Activated CD4-positive, alpha-beta T cell treated with anti-CD3 and anti-CD28 coated beads, Interleukin-2, Interleukin-4, amounts not matched to agents 100 ng/mL and 50 ng/mL, durations not matched to agents 16 hours and 8 hours (primary cell): ENCODE measurements around the gene KRTAP10-10.
"Not testable (repeated sequence)": the region's sequence is repeated elsewhere in the genome, so short reads cannot be mapped to it uniquely, and the experiment has no call there.

Experiments used
- DNase-seq: peaks from one replicate; pipeline ENCODE4 v3.0.0-alpha.2; 2020; ENCODE audit warnings: low spot score

Gene KRTAP10-10

DNA sequence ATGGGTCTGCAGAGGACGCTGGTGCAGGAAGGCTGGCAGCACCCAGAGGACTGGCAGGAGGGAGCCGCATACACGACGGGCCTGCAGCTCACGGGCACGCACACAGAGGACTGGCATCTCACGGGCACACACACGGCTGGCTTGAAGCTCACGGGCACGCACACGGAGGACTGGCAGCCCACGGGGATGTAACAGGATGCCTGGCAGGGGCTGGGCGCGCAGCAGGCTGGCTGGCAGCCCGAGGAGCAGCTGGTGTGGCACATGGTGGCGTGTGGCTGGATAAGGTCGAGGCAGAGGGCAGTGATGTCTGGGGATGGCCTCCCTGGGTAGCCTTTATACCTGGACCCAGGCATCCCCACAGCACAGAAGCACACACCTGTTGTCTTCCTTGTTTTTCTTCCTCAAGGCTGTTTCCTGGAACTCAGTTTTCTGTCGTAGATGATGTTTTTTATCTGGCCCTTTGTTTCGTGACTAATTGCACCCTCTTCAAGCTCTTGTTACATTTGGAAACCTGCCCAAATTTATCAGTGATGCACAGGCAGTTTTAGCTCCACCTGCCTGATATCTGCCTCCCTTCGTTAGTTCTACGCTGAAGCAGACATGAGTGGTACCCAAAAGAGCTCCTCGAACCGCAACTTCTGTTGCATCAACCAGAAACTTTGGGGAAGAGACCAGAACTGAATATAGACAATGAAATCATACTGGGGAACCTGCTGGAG lies 44.9 kb downstream of the KRTAP10-10 start, which contains the start of gene KRTAP12-1:
TSS of gene KRTAP12-1 (minus strand) at position 303 of the 719 bp plus-strand sequence. CDS start at position 263, 40 bp downstream.
- no peak for DNase-seq

DNA sequence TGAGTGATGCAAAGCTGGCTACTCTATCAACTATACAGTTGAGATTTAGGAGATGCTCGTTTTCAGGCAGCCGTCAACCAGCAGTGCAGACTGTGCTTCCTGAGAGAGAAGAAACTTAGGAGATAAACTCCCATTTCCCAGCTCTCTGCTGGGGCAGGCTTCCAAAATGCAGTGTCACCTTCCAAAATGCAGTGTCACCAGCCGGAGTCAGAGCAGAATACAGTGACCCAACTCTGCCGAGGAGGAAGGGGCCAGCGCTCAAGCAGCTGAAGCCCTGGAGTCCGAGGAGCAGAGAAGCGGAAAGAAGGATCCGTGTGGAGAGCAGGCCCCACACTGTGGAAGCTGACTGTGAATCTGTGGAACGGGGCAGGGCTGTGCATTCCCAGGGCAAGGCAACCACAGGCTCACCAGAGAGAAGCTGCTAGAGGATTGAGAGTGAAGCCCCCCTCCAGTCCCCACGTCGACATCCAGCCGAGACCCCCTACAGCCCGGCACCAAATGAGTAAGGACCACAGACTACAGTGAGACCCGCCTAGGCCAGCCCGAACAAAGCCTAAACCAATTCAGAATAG lies 45.5 kb downstream of the KRTAP10-10 start:
- no peak for DNase-seq

DNA sequence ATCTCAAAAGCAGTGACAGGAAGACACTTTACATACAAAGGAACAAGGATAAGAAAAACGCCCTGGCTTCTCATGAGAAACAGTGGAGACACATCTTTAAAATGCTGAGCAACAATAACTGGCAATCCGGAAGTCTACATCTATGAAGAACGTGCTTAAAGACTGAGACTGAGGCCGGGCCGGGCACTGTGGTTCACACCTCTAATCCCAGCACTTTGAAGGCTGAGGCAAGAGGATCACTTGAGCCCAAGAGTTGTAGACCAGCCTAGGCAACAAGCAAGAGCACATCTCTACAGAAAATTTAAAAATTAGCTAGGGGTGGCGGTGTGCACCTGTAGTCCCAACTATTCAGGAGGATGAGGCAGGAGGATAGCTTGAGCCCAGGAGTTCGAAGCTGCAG lies 46.9 kb downstream of the KRTAP10-10 start:
- DNase-seq = no peak

DNA sequence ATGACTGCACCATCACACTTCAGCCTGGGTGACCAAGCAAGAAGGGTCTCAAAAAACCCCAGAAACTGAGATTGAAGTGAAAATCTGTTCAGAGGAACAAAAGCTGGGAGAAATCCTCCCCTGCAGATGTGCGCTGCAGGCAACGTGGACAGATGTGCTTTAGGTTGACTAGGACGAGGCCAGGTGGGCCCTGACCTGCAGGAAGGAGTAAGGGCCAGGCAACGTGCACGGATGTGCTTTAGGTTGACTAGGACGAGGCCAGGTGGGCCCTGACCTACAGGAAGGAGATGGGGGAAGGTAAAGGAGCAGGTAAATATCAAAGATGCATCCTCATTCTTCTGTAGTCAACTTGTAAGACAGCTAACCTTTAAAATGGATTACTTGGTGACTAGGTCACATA lies 47.3 kb downstream of the KRTAP10-10 start:
- no peak for DNase-seq

DNA sequence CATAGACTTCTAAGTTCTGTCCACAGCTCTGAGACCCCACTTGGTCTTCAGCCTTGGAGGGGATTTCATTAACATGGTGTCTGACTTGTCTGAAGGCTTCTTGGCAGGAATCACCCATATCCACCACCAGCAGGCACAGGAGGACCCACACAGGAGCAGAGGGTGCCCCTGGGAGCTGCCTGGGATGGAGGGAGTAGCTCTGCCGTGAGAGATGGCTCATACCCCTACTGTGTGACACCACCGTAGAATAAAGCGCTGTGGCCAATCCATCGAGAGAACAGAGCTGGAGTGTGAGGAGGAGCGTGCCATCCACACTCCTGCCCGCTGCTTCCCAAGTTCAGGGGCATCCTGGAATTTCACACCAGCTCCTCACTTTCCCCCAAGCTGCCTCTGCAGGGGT lies 47.9 kb downstream of the KRTAP10-10 start:
- not testable (repeated sequence) for DNase-seq

DNA sequence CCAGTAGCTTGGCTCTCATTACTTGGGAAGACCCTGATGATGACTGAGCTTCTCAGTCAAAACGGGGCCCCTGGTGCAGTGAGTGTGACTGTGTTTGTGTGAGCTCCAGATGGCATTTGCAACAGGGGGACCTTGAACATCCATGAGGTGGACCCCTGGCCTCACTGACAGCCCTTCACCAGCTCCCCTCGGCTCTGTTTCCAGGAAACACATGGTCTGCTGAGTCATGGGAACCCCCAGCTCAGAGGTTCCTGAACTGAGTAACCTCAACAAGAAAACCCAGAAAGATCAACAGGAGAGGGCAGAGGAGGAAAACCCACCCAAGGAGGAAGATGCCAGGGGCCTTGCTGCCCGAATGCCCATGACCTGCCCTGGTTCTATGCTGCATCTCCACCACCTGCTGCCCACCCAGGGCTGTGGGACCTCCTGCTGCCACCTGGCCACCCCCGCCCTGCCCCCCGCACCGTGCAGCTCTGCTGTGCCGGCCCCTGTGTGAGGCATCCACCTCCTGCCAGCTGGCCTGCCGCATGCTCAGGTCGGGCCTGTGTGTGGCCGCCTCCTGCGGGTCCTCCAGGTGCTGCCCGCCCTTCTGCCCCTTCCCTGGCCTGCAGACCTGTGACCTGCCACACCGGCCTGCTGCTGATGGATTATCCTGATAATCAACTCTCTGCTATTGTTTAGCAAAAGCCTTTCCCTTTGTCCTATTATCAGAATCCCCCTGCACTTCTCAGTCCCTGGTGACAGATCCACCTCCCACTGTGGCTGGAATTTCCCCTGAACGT lies 49.0 kb downstream of the KRTAP10-10 start:
- DNase-seq = peak; percentile 19

DNA sequence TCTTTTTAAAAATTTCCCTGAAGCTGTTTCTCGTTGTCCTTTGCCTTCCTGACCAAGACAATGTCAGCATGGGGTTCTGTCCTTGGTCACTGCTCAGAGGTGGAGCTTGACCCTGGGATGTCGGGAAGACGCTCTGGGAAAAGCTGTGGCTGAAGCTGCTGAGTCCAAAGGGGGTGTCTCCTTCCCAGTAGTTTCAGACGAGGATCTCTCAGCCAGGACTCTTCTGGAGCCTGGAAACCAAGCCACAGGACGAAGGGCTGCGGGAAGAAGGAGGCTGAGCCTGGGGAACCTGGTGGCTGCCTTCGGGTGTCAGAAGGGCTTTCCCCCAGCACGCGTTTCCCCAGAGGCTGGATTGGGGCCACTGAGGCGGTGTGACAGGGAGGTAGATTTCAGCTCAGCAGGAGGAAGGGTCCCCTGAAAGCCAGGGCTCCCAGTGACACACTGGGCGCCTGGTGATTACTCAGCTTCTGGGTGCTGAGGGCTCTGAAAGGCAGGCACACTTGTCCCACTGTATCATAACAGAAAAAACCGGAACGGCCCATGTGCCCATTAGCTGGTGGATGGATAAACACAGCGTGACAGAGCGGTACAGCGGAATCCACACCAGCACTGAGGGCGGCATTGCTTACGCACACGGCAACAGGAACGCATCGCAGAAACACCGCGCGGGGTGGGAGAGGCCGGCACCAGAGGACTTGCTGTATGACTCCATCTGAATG lies 49.8 kb downstream of the KRTAP10-10 start:
- DNase-seq = no peak

DNA sequence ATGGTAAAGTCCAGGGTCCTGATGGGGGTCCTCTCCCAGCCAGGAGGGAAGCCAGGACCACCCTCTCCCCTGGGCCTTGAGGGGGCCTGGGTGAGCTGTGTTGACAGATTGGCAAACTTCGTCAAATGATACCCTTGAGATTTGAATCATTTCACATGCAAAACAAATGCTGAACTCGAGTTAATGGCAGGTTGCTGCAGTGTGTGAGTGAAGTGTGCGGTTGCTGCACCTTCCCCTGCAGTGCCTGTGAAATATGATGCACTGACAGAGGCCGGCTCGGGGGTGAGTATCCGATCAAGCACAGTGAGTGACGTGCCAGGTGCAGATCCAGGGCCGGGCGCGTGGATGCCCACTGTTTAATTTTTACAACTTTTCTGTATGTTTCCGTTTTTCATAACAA lies 50.5 kb downstream of the KRTAP10-10 start:
- DNase-seq = no peak
